Suprapubic skin (tissue), 4 donors: ENCODE results near the gene ERICH3. TPM values are rescaled to one million over a fixed set of nuclear protein-coding genes. Genes with fewer than 3 reads are reported as not detected.
"Not testable (repeated sequence)": the region's sequence is repeated elsewhere in the genome, so short reads cannot be mapped to it uniquely, and the experiment has no call there.

Experiments
- DNase-seq, 2 donors: peaks; one replicate each; pipeline ENCODE4 v3.0.0-alpha.2; 2019; ENCODE audit warnings: low spot score in 2 of 2
- H3K27ac ChIP-seq: fragments of 200-600 bp; sonication (generic); one replicate; pipeline ENCODE4 v1.5.1; 2019
- H3K27me3 ChIP-seq: fragments of 200-600 bp; sonication (generic); one replicate; pipeline ENCODE4 v1.5.1; 2019
- H3K36me3 ChIP-seq: fragments of 200-600 bp; sonication (generic); one replicate; pipeline ENCODE4 v1.5.1; 2019
- H3K4me1 ChIP-seq: fragments of 200-600 bp; sonication (generic); one replicate; pipeline ENCODE4 v1.5.1; 2019
- H3K4me3 ChIP-seq: fragments of 200-600 bp; sonication (generic); one replicate; pipeline ENCODE4 v1.5.1; 2019; ENCODE audit warnings: mild to moderate bottlenecking
- H3K9me3 ChIP-seq: fragments of 200-600 bp; sonication (generic); one replicate; pipeline ENCODE4 v1.5.1; 2019
- CTCF ChIP-seq, 2 donors: fragments of 200-600 bp in 1 of 2; fragments of 450-650 bp in 1 of 2; sonication (generic) in 1 of 2; IDR thresholded peaks; one replicate each; pipeline ENCODE4 v1.5.1; 2016 to 2019; ENCODE audit warnings: antibody characterized with exemption in 2 of 2, mild to moderate bottlenecking in 1 of 2, moderate library complexity in 1 of 2
- EP300 ChIP-seq: sonication (generic); formaldehyde crosslinking; IDR thresholded peaks from one replicate; pipeline ENCODE4 v1.6.1; 2017; ENCODE audit warnings: antibody characterized with exemption
- POLR2A ChIP-seq, 2 donors: fragments of 450-650 bp; IDR thresholded peaks; one replicate each; pipeline ENCODE4 v1.6.1; 2017; ENCODE audit warnings: antibody characterized with exemption in 2 of 2, mild to moderate bottlenecking in 2 of 2, moderate library complexity in 2 of 2
- POLR2AphosphoS5 ChIP-seq, 3 donors: sonication (generic); formaldehyde crosslinking; IDR thresholded peaks; one replicate each; pipeline ENCODE4 v1.6.1; 2017; ENCODE audit warnings: antibody characterized with exemption in 3 of 3
- WGBS: methylation state at CpG from one replicate; pipeline ENCODE4 v1.1.5; 2018; 5-methylcytosine and 5-hydroxymethylcytosine counted together
- total RNA-seq, 4 donors: library from RNA; depleted of rRNA; stranded (reverse); fragments of >200 nt; gene quantifications; one replicate each; pipeline ENCODE4 v1.1.0, GENCODE V29; 2016

Gene ERICH3
- total RNA-seq, 4 donors from 2014 or later, result not detected

- Histone ChIP-seq H3K27me3 (no peaks in the 10 kb centered on the region), H3K36me3 (no peaks in the 10 kb centered on the region), H3K4me3 (no peak overlapping the region), H3K4me1 (no peaks in the 10 kb centered on the region), H3K9me3 (no peaks in the 10 kb centered on the region), H3K27ac (no peak overlapping the region)
- TF ChIP-seq POLR2A (IDR thresholded peaks at IDR 0.05) (no peak), CTCF (IDR thresholded peaks at IDR 0.05) (no peak), EP300 (no peak), POLR2AphosphoS5 (IDR thresholded peaks at IDR 0.05) (no peak)
- DNase-seq, result no peak
- WGBS, result 53% methylated on average over 3 of the region's 3 CpGs
Measured at GRCh38 chr1:74681001-74681400, 7.4 kb upstream of the ERICH3 start.

- no peaks in the 10 kb centered on the region for H3K36me3 ChIP-seq
- H3K27ac ChIP-seq, result no peak overlapping the region
- WGBS, result 83% methylated on average over 2 of the region's 2 CpGs
- no peaks in the 10 kb centered on the region for H3K27me3 ChIP-seq
- H3K4me3 ChIP-seq, result no peak overlapping the region
- no peaks in the 10 kb centered on the region for H3K9me3 ChIP-seq
- DNase-seq, result no peak
- TF ChIP-seq POLR2AphosphoS5 (IDR thresholded peaks at IDR 0.05), result no peak
- TF ChIP-seq POLR2A (IDR thresholded peaks at IDR 0.05), result no peak
- no peak for TF ChIP-seq CTCF (IDR thresholded peaks at IDR 0.05)
- TF ChIP-seq EP300, result no peak
- H3K4me1 ChIP-seq, result no peaks in the 10 kb centered on the region
Measured at GRCh38 chr1:74679811-74680210, 6.2 kb upstream of the ERICH3 start.

- DNase-seq, result no peak
Measured at GRCh38 chr1:74677926-74678325, 4.3 kb upstream of the ERICH3 start.

GRCh38 chr1:74674278-74675048 lies 871 bp upstream of the ERICH3 start:
- WGBS, result 72% methylated on average over 6 of the region's 6 CpGs
- TF ChIP-seq POLR2AphosphoS5 (IDR thresholded peaks at IDR 0.05) (no peak), EP300 (no peak), CTCF (IDR thresholded peaks at IDR 0.05) (no peak), POLR2A (IDR thresholded peaks at IDR 0.05) (no peak)
- H3K4me1 ChIP-seq, result peaks cover 11% of the 10 kb centered on the region
- peaks cover 5% of the 10 kb centered on the region for H3K27me3 ChIP-seq
- no peak for DNase-seq
- H3K36me3 ChIP-seq, result no peaks in the 10 kb centered on the region
- no peak overlapping the region for H3K4me3 ChIP-seq
- no peak overlapping the region for H3K27ac ChIP-seq
- no peaks in the 10 kb centered on the region for H3K9me3 ChIP-seq

More at GRCh38 chr1:74677926-74678325, 4.3 kb upstream of the ERICH3 start:
- TF ChIP-seq POLR2A (IDR thresholded peaks at IDR 0.05) (no peak), CTCF (IDR thresholded peaks at IDR 0.05) (no peak), POLR2AphosphoS5 (IDR thresholded peaks at IDR 0.05) (no peak), EP300 (no peak)
- Histone ChIP-seq H3K27ac (no peak overlapping the region), H3K27me3 (peaks cover 5% of the 10 kb centered on the region), H3K9me3 (no peaks in the 10 kb centered on the region), H3K4me3 (no peak overlapping the region), H3K36me3 (no peaks in the 10 kb centered on the region), H3K4me1 (peaks cover 11% of the 10 kb centered on the region)

GRCh38 chr1:74670866-74671265 lies 2.7 kb downstream of the ERICH3 start:
- not testable (repeated sequence) for DNase-seq
- H3K4me1 ChIP-seq, result peaks cover 11% of the 10 kb centered on the region
- 71% methylated on average over 3 of the region's 3 CpGs for WGBS

More at GRCh38 chr1:74670866-74671265, 2.7 kb downstream of the ERICH3 start:
- not testable (repeated sequence) for H3K27ac ChIP-seq, H3K9me3 ChIP-seq, H3K4me3 ChIP-seq, H3K27me3 ChIP-seq, H3K36me3 ChIP-seq
